GM18861 (cell line): ENCODE measurements around the gene TM4SF20.

ENCODE experiments used
- ATAC-seq: cut with Tn5 transposase; IDR thresholded peaks from one replicate; pipeline ENCODE4 v1.9.1; 2021; ENCODE audit not compliant: unreplicated experiment

The TM4SF20 gene

GRCh38 chr2:227322530-227323205 is 56.4 kb downstream of the TM4SF20 start:
- no peak for ATAC-seq

DNA sequence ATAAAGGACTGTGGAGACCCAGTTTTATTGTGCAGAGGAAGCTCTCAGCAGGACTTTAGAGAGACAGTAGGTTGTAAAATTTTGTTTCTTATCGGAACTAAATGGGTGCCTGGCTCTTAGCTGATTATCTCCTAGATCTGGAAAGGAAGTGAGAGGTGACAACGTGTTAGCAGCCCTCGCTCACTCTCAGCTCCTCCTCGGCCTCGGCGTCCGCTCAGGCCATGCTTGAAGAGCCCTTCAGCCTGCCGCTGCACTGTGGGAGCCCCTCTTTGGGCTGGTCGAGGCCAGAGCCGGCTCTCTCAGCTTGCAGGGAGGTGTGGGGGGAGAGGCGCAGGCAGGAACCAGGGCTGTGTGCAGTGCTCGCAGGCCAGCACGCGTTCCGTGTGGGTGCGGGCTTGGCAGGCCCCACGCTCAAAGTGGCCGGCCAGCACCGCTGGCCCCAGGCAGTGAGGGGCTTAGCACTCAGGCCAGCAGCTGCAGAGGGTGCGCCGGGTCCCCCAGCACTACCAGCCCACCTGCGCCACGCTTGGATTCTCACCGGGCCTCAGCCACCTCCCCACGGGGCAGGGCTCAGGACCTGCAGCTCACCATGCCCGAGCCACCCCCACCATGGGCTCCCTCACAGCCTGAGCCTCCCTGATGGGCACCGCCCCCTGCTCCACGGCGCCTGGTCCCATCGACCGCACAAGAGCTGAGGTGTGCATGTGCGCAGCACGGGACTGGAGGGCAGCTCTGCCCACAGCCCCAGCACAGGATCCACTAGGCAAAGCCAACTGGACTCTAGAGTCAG is 58.6 kb downstream of the TM4SF20 start:
- ATAC-seq: no peak

DNA sequence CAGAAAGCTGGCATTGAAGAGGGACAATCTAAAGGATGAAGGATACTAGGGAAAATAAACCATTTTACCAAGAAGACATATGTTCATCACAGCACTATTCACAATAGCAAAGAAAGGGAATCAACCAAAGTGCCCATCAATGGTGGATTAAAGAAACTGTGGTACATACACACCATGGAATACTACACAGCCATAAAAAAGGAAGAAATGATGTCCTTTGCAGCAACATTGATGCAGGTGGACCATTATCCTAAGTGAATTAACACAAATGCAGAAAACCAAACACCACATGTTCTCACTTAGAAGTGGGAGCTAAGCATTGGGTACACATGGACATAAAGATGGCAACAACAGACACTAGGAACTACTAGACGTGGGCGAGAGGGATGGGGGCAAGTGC is 61.3 kb downstream of the TM4SF20 start:
- no peak for ATAC-seq

DNA sequence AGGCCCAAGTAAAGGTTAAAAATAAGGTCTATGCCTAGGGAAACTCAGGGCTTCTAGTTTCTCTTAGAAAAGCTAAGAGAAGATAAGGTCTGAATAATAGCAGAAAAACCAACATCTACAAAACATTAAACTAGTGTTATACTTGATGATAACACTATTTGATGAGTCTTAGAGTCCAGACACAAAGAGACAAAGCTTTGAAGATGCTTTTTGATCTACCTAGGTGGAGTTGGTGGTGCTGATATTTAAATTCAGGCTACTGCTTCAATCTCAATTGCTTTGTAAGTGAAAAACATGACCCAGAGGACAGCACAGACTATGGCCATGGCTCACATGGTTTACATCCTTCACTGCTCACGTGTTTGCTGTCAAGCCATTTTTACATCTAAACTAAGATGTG is 65.8 kb downstream of the TM4SF20 start:
- no peak for ATAC-seq

GRCh38 chr2:227312579-227312978 is 66.5 kb downstream of the TM4SF20 start:
- ATAC-seq: no peak
